ENCODE results near the gene PLXNB3.

GRCh38 chrX:153772316-153773217 is 8.5 kb downstream of the PLXNB3 start:
- TF ChIP-seq NFRKB (IDR thresholded peaks at IDR 0.05) (no peak), CTCF (CRISPR knock-in tag; IDR thresholded peaks at IDR 0.05) (no peak), HMG20B (CRISPR knock-in tag; conservative IDR thresholded peaks at IDR 0.05) (no peak), RFX5 (IDR thresholded peaks at IDR 0.05; ENCODE audit: low read depth, low read length) (no peak), ZEB1 (IDR thresholded peaks at IDR 0.05; ENCODE audit: insufficient replicate concordance, low read depth) (no peak), CCAR2 (optimal IDR thresholded peaks at IDR 0.05; ENCODE audit: low read depth, low read length) (no peak), CHD2 (IDR thresholded peaks at IDR 0.05; ENCODE audit: low read depth, low read length) (no peak), ZNF276 (CRISPR knock-in tag; IDR thresholded peaks at IDR 0.05; ENCODE audit: low read depth) (no peak), HNRNPLL (IDR thresholded peaks at IDR 0.05; ENCODE audit: low read depth, low read length, poor library complexity, severe bottlenecking) (no peak), ZNF296 (CRISPR knock-in tag; conservative IDR thresholded peaks at IDR 0.05) (no peak), SP2 (CRISPR knock-in tag; IDR thresholded peaks at IDR 0.05) (no peak)

All from HepG2 (cell line).